MM.1S (cell line): ENCODE results near the gene ZNF483.
"Not testable (repeated sequence)": the region's sequence is repeated elsewhere in the genome, so short reads cannot be mapped to it uniquely, and the experiment has no call there.

Experiments
- DNase-seq: peaks from one replicate; pipeline ENCODE4 v3.0.0-alpha.2; 2015
- H2AFZ ChIP-seq: fragments of 300-600 bp; sonication (generic); 2 replicates; pipeline ENCODE4 v1.6.0; 2016; ENCODE audit warnings: antibody characterized with exemption, low read length
- H3F3A ChIP-seq: fragments of 300-600 bp; sonication (generic); 2 replicates; pipeline ENCODE4 v1.6.1; 2016; ENCODE audit warnings: mild to moderate bottlenecking, antibody characterized with exemption, low read length, moderate library complexity, mixed read lengths; ENCODE audit not compliant: insufficient read depth
- H3K27ac ChIP-seq: fragments of 300-600 bp; sonication (generic); 2 replicates; pipeline ENCODE4 v1.5.1; 2016; ENCODE audit warnings: mild to moderate bottlenecking, low read length
- H3K27me3 ChIP-seq: fragments of 300-600 bp; sonication (generic); replicated peaks from 2 replicates; pipeline ENCODE4 v1.6.0; 2016; ENCODE audit warnings: low read length; ENCODE audit not compliant: insufficient read depth
- H3K36me3 ChIP-seq: fragments of 300-600 bp; sonication (generic); replicated peaks from 2 replicates; pipeline ENCODE4 v1.6.1; 2016; ENCODE audit warnings: mild to moderate bottlenecking, low read length, mixed read lengths; ENCODE audit not compliant: insufficient read depth
- H3K4me1 ChIP-seq: fragments of 300-600 bp; sonication (generic); 2 replicates; pipeline ENCODE4 v1.6.1; 2016; ENCODE audit warnings: low read length, mixed read lengths
- H3K4me2 ChIP-seq: fragments of 300-600 bp; sonication (generic); 2 replicates; pipeline ENCODE4 v1.6.0; 2016; ENCODE audit warnings: low read depth, low read length
- H3K4me3 ChIP-seq: fragments of 300-600 bp; sonication (generic); 2 replicates; pipeline ENCODE4 v1.5.1; 2016; ENCODE audit warnings: low read length, mixed read lengths
- H3K79me2 ChIP-seq: fragments of 300-600 bp; sonication (generic); 2 replicates; pipeline ENCODE4 v1.6.1; 2016; ENCODE audit warnings: mixed run types, low read length, mixed read lengths
- H3K9ac ChIP-seq: fragments of 300-600 bp; sonication (generic); 2 replicates; pipeline ENCODE4 v1.6.1; 2016; ENCODE audit warnings: low read length, mixed read lengths
- H3K9me2 ChIP-seq: fragments of 300-600 bp; sonication (generic); replicated peaks from 2 replicates; pipeline ENCODE4 v1.6.1; 2016; ENCODE audit warnings: mild to moderate bottlenecking, low read length, mixed read lengths; ENCODE audit not compliant: insufficient read depth
- H3K9me3 ChIP-seq: fragments of 300-600 bp; sonication (generic); replicated peaks from 2 replicates; pipeline ENCODE4 v1.6.1; 2016; ENCODE audit warnings: mild to moderate bottlenecking, low read length, mixed read lengths; ENCODE audit not compliant: insufficient read depth
- H4K20me1 ChIP-seq: fragments of 300-600 bp; sonication (generic); 2 replicates; pipeline ENCODE4 v1.6.1; 2016; ENCODE audit warnings: mild to moderate bottlenecking, low read length, moderate library complexity, mixed read lengths; ENCODE audit not compliant: insufficient read depth
- CTCF ChIP-seq: fragments of 300-600 bp; sonication (generic); IDR thresholded peaks from 2 replicates; pipeline ENCODE4 v1.5.1; 2016; ENCODE audit warnings: antibody characterized with exemption, low read length, mixed read lengths
- EZH2 ChIP-seq: fragments of 300-600 bp; sonication (generic); optimal IDR thresholded peaks from 2 replicates; pipeline ENCODE3; 2017; ENCODE audit warnings: low read depth, mild to moderate bottlenecking, antibody characterized with exemption, low read length, mixed read lengths
- EZH2phosphoT487 ChIP-seq: fragments of 300-600 bp; sonication (generic); IDR thresholded peaks from 2 replicates; pipeline ENCODE4 v1.6.1; 2018; ENCODE audit warnings: antibody characterized with exemption, low read length

Gene ZNF483

DNA sequence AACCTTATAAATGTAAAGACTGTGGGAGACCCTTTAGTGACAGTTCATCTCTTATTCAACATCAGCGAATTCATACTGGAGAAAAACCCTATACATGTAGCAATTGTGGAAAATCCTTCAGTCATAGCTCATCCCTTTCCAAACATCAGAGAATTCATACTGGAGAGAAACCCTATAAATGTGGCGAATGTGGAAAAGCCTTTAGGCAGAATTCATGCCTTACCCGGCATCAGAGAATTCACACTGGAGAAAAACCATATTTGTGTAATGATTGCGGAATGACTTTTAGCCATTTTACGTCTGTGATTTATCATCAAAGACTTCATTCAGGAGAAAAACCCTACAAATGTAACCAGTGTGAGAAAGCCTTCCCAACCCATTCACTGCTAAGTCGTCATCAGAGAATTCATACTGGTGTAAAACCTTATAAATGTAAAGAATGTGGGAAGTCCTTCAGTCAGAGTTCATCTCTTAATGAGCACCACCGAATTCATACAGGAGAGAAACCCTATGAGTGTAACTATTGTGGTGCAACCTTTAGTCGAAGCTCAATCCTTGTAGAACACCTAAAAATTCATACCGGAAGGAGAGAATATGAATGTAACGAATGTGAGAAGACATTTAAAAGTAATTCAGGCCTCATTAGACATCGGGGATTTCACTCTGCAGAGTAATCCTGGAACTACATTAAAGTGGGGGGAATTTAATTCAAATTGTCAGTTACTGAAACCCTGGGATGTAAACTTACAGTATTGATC is 17.7 kb downstream of the ZNF483 start:
- Histone ChIP-seq H3K36me3 (no peaks in the 10 kb centered on the region), H3K4me2 (no peak overlapping the region), H2AFZ (no peak overlapping the region), H3K79me2 (no peaks in the 10 kb centered on the region), H3K27me3 (no peaks in the 10 kb centered on the region), H3K4me1 (no peaks in the 10 kb centered on the region), H3K4me3 (no peak overlapping the region), H3F3A (no peaks in the 10 kb centered on the region), H3K9me3 (no peaks in the 10 kb centered on the region), H3K27ac (no peak overlapping the region), H3K9ac (no peak overlapping the region), H3K9me2 (no peaks in the 10 kb centered on the region), H4K20me1 (no peaks in the 10 kb centered on the region)
- TF ChIP-seq EZH2phosphoT487 (no peak), CTCF (no peak), EZH2 (no peak)
- no peak for DNase-seq

DNA sequence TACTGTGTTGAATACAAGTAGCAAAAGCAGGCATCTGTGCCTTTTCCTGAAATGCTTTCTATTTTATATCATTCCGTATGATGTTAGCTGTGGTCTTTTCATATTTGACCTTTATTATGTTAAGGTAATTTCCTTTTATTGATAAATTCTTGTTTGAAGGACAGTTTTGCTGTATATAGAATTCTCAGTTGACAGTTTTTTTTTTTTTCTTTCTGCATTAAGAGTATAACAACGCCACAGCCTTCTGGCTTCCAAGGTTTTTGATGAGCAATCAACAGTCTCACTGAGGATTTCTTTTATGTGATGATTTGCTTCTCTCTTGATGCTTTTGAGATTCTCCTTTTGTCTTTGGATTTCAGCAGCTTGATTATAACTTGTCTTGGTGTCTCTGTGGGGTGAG is 23.6 kb downstream of the ZNF483 start:
- no peak overlapping the region for H3K4me2 ChIP-seq
- no peaks in the 10 kb centered on the region for H3K4me1 ChIP-seq
- no peaks in the 10 kb centered on the region for H3K9me3 ChIP-seq
- no peak for TF ChIP-seq EZH2
- TF ChIP-seq EZH2phosphoT487: no peak
- no peak for TF ChIP-seq CTCF
- H3K4me3 ChIP-seq: no peak overlapping the region
- H3K36me3 ChIP-seq: no peaks in the 10 kb centered on the region
- H3K9me2 ChIP-seq: no peaks in the 10 kb centered on the region
- no peaks in the 10 kb centered on the region for H3F3A ChIP-seq
- H3K79me2 ChIP-seq: no peaks in the 10 kb centered on the region
- no peak overlapping the region for H3K27ac ChIP-seq
- H2AFZ ChIP-seq: no peak overlapping the region
- no peaks in the 10 kb centered on the region for H3K27me3 ChIP-seq
- H3K9ac ChIP-seq: no peak overlapping the region
- no peaks in the 10 kb centered on the region for H4K20me1 ChIP-seq
- no peak for DNase-seq

- H3K27ac ChIP-seq, H3K4me3 ChIP-seq, H3K27me3 ChIP-seq, H4K20me1 ChIP-seq, DNase-seq, H2AFZ ChIP-seq, H3K4me2 ChIP-seq, H3F3A ChIP-seq, H3K79me2 ChIP-seq, H3K9me3 ChIP-seq, H3K9ac ChIP-seq, H3K36me3 ChIP-seq, H3K4me1 ChIP-seq, H3K9me2 ChIP-seq: not testable (repeated sequence)
Observed at GRCh38 chr9:111555425-111555824, 30.4 kb downstream of the ZNF483 start.

GRCh38 chr9:111559000-111559610 is 34.1 kb downstream of the ZNF483 start:
- DNase-seq: no peak
- H3K9ac ChIP-seq: no peak overlapping the region
- H3K4me1 ChIP-seq: no peaks in the 10 kb centered on the region
- no peak overlapping the region for H3K4me3 ChIP-seq
- H3K27ac ChIP-seq: no peak overlapping the region
- no peak overlapping the region for H2AFZ ChIP-seq
- H3K36me3 ChIP-seq: no peaks in the 10 kb centered on the region
- no peaks in the 10 kb centered on the region for H4K20me1 ChIP-seq
- H3K4me2 ChIP-seq: no peak overlapping the region
- H3K27me3 ChIP-seq: no peaks in the 10 kb centered on the region
- TF ChIP-seq CTCF: no peak
- TF ChIP-seq EZH2phosphoT487: no peak
- no peak for TF ChIP-seq EZH2
- H3F3A ChIP-seq: no peaks in the 10 kb centered on the region
- H3K9me3 ChIP-seq: no peaks in the 10 kb centered on the region
- no peaks in the 10 kb centered on the region for H3K9me2 ChIP-seq
- no peaks in the 10 kb centered on the region for H3K79me2 ChIP-seq
